SK-N-MC (cell line): ENCODE measurements around the gene C5AR2.
"Not testable (repeated sequence)": the region's sequence is repeated elsewhere in the genome, so short reads cannot be mapped to it uniquely, and the experiment has no call there.

ENCODE experiments used
- DNase-seq: peaks from one replicate; pipeline ENCODE4 v3.0.0-alpha.2; 2011; ENCODE audit warnings: low read depth, low spot score
- H3K27ac ChIP-seq: fragments of 200-600 bp; sonication (generic); 2 replicates; pipeline ENCODE4 v1.5.1; 2016; ENCODE audit warnings: mixed run types
- H3K36me3 ChIP-seq: fragments of 200-600 bp; sonication (generic); 2 replicates; pipeline ENCODE4 v1.6.1; 2017; ENCODE audit warnings: antibody characterized with exemption, low read length, mixed read lengths; ENCODE audit not compliant: insufficient read depth
- H3K4me3 ChIP-seq: fragments of 200-600 bp; sonication (generic); 2 replicates; pipeline ENCODE4 v1.5.1; 2016
- H3K9ac ChIP-seq: fragments of 200-600 bp; sonication (generic); 2 replicates; pipeline ENCODE4 v1.8.0; 2017; ENCODE audit warnings: mixed run types, mixed read lengths; ENCODE audit not compliant: insufficient read length
- H3K9me3 ChIP-seq: fragments of 200-600 bp; sonication (generic); 2 replicates; pipeline ENCODE4 v1.6.1; 2017; ENCODE audit warnings: low read depth, mild to moderate bottlenecking, antibody characterized with exemption, low read length, moderate library complexity, mixed read lengths
- EZH2 ChIP-seq: fragments of 200-600 bp; sonication (generic); IDR thresholded peaks from one replicate; pipeline ENCODE4 v1.6.1; 2017; ENCODE audit warnings: antibody characterized with exemption
- FOXP2 ChIP-seq: optimal IDR thresholded peaks from 2 replicates; pipeline ENCODE3; 2011; ENCODE audit warnings: mild to moderate bottlenecking, moderate library complexity; ENCODE audit not compliant: insufficient read depth; ENCODE audit errors: extremely low read length, control extremely low read depth
- POLR2AphosphoS5 ChIP-seq: IDR thresholded peaks from 2 replicates; pipeline ENCODE4 v1.6.1; 2012; ENCODE audit warnings: mild to moderate bottlenecking, low read depth, low read length, borderline replicate concordance

The C5AR2 gene

DNA sequence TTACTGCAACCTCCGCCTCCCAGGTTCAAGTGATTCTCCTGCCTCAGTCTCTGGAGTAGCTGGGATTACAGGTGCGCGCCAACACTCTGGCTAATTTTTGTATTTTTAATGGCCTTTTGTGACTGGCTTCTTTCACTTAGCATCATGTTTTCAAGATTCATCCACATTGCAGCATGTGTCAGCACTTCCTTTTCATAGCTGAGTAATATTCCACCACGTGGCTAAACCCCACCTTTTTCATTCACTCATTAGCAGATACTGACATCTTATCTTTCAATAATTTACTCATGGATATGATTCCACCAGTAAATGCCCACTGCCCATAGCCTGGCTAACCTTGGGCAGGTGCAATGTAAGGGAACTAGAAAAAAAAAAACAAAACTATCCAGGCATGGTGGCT is 15.5 kb upstream of the C5AR2 start:
- no peak for DNase-seq
- TF ChIP-seq FOXP2 = no peak
- TF ChIP-seq POLR2AphosphoS5 = no peak
- no peak for TF ChIP-seq EZH2
- H3K9ac ChIP-seq = no peak overlapping the region
- H3K9me3 ChIP-seq = no peaks in the 10 kb centered on the region
- H3K36me3 ChIP-seq = no peaks in the 10 kb centered on the region
- no peak overlapping the region for H3K4me3 ChIP-seq
- no peak overlapping the region for H3K27ac ChIP-seq

DNA sequence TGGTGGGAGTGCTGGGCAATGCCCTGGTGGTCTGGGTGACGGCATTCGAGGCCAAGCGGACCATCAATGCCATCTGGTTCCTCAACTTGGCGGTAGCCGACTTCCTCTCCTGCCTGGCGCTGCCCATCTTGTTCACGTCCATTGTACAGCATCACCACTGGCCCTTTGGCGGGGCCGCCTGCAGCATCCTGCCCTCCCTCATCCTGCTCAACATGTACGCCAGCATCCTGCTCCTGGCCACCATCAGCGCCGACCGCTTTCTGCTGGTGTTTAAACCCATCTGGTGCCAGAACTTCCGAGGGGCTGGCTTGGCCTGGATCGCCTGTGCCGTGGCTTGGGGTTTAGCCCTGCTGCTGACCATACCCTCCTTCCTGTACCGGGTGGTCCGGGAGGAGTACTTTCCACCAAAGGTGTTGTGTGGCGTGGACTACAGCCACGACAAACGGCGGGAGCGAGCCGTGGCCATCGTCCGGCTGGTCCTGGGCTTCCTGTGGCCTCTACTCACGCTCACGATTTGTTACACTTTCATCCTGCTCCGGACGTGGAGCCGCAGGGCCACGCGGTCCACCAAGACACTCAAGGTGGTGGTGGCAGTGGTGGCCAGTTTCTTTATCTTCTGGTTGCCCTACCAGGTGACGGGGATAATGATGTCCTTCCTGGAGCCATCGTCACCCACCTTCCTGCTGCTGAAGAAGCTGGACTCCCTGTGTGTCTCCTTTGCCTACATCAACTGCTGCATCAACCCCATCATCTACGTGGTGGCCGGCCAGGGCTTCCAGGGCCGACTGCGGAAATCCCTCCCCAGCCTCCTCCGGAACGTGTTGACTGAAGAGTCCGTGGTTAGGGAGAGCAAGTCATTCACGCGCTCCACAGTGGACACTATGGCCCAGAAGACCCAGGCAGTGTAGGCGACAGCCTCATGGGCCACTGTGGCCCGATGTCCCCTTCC is 11.8 kb upstream of the C5AR2 start:
- no peak overlapping the region for H3K4me3 ChIP-seq
- no peaks in the 10 kb centered on the region for H3K36me3 ChIP-seq
- DNase-seq = no peak
- no peak overlapping the region for H3K9ac ChIP-seq
- no peak overlapping the region for H3K27ac ChIP-seq
- no peaks in the 10 kb centered on the region for H3K9me3 ChIP-seq
- TF ChIP-seq POLR2AphosphoS5 (no peak), EZH2 (no peak), FOXP2 (no peak)

DNA sequence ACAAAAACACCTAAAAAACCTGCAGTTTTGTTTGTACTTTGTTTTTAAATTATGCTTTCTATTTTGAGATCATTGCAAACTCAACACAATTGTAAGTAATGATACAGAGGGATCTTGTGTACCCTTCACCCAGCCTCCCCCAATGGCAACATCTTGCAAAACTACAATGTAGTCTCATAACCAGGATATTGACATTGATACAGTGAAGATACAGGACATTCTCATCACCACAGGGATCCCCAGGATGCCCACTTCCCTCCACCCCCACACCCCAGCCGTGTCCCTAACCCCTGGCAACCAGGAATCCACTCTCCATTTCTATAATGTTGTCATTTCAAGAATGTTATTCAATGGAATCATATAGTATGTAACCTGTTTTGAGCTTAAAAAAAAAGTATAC is 10.3 kb upstream of the C5AR2 start:
- DNase-seq = no peak
- Histone ChIP-seq H3K27ac (no peak overlapping the region), H3K9ac (no peak overlapping the region), H3K4me3 (no peak overlapping the region), H3K36me3 (no peaks in the 10 kb centered on the region), H3K9me3 (no peaks in the 10 kb centered on the region)
- TF ChIP-seq FOXP2 (no peak), EZH2 (no peak), POLR2AphosphoS5 (no peak)

DNA sequence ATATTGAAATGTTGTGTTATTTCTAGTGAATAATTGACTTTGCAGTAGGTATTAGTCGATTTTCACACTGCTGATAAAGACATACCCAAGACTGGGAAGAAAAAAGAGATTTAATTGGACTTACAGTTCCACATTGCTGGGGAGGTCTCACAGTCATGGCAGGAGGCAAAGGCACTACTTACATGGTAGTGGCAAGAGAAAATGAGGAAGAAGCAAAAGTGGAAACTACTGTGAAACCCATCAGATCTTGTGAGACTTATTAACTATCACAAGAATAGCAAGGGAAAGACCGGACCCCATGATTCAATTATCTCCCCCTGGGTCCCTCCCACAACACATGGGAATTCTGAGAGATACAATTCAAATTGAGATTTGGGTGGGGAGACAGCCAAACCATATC is 9.9 kb upstream of the C5AR2 start:
- Histone ChIP-seq H3K9ac (no peak overlapping the region), H3K36me3 (no peaks in the 10 kb centered on the region), H3K27ac (no peak overlapping the region), H3K9me3 (no peaks in the 10 kb centered on the region), H3K4me3 (no peak overlapping the region)
- no peak for TF ChIP-seq POLR2AphosphoS5
- DNase-seq = no peak

DNA sequence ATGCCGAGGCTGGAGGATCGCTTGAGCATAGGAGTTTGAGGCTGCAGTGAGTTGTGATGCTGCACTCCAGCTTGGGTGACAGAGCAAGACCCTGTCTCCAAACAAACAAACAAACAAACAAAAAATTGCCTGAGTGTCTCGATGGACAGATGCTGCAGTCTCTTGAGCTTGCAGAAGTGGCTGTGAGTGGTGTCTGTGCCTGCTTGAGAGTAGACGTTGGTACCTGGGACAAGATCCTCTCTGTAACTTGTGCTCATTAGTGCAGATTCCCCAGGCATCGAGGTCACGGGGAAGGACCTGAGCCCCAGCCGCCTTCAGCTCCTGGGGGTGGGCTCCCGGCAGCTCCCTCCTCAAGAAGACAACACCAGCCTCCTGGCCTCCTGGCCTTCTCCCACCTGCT is 8.6 kb upstream of the C5AR2 start:
- no peak for DNase-seq
- Histone ChIP-seq H3K36me3 (no peaks in the 10 kb centered on the region), H3K4me3 (no peak overlapping the region), H3K9ac (no peak overlapping the region), H3K27ac (no peak overlapping the region), H3K9me3 (no peaks in the 10 kb centered on the region)
- no peak for TF ChIP-seq FOXP2
- TF ChIP-seq EZH2 = no peak
- no peak for TF ChIP-seq POLR2AphosphoS5

DNA sequence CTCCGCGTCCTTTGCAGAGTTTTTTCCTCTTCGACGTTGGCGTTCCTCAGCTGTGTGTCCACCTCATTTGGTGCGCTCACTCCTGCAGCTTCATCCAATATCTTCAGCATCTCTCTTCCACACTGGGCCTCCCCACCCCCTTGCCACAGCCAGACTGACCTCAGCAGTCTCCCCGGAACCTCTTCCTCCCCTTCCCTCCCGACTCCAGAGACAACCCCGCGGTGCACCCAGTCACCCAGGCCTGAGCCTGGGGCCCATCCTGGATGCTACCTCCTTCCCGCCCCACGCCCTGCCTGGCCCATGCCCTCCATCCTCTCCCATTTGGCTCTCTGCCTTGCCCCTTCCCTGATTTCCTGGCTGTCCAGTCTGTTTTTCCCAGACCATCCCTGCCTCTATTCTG is 8.1 kb upstream of the C5AR2 start:
- no peak overlapping the region for H3K4me3 ChIP-seq
- no peak for TF ChIP-seq EZH2
- TF ChIP-seq POLR2AphosphoS5 = no peak
- no peak for TF ChIP-seq FOXP2
- H3K36me3 ChIP-seq = no peaks in the 10 kb centered on the region

DNA sequence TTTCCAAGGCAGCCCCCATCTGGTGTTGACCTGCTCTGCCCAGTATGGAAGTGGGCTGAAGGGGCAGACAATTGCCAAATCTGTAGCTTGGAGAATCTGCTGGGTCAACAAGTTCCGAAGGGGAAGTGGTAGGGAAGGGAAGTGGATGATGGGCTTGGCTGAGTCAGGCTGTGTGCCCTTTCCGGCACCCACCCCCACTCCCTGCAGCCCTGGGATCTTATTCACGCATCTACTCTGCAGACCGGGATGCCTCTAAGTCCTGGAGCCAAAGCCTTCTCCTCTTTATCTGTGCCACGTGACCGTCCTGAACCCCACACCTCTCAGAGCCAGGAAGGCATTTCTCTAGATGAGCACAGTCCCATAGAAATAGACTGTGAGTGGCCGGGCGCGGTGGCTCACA is 7.5 kb upstream of the C5AR2 start:
- H3K4me3 ChIP-seq = no peak overlapping the region

More for the DNA sequence above, 8.1 kb upstream of the C5AR2 start:
- Histone ChIP-seq H3K27ac (no peak overlapping the region), H3K9ac (no peak overlapping the region), H3K9me3 (no peaks in the 10 kb centered on the region)
- DNase-seq = no peak

DNA sequence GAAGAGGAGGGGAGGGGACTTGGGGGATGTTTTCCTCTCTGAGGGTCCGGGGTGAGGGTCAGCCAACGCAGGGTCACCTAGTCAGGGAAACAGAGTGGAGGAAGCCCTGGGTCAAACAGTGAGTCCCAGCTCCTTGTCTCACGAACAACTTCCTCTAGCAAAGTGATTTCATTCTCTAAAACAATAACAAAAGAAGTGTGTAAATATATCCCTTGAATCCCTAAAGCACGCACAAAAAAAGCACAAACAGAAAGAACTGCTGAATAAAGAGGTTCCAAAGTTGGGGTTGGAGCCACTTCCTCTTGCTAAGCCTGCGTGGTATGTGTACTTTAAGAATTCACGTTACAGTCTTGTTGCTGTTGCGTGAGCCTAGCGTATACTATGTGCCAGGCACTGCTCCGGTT is 1.5 kb upstream of the C5AR2 start:
- no peaks in the 10 kb centered on the region for H3K9me3 ChIP-seq
- TF ChIP-seq POLR2AphosphoS5 = no peak
- TF ChIP-seq EZH2 = no peak
- no peak for TF ChIP-seq FOXP2
- no peaks in the 10 kb centered on the region for H3K36me3 ChIP-seq
- DNase-seq = no peak
- no peak overlapping the region for H3K4me3 ChIP-seq
- no peak overlapping the region for H3K9ac ChIP-seq
- H3K27ac ChIP-seq = no peak overlapping the region

More for the DNA sequence above, 7.5 kb upstream of the C5AR2 start:
- no peak for TF ChIP-seq EZH2
- no peak for TF ChIP-seq POLR2AphosphoS5
- no peak for TF ChIP-seq FOXP2
- DNase-seq = no peak
- no peaks in the 10 kb centered on the region for H3K9me3 ChIP-seq
- H3K36me3 ChIP-seq = no peaks in the 10 kb centered on the region
- H3K27ac ChIP-seq = no peak overlapping the region
- H3K9ac ChIP-seq = no peak overlapping the region

DNA sequence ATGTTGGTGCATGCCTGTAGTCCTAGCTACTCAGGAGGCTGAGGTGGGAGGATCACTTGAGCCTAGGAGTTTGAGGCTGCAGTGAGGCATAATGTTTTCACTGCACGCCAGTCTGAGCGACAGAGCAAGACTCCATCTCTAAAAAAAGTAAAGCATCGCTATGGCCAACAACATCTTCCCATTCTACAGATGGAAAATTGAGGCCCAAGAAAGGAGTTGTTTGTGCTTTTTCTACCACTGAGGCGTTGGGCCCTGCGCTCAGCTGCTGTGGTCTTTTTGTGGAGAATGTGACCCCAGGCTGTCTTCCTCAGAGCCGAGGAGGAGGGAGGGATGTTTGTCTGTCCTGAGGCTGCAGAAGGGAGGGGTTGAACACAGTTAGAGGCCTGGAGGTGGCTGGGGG is 485 bp upstream of the C5AR2 start:
- Histone ChIP-seq H3K27ac (no peak overlapping the region), H3K9me3 (no peaks in the 10 kb centered on the region), H3K36me3 (no peaks in the 10 kb centered on the region), H3K9ac (no peak overlapping the region), H3K4me3 (no peak overlapping the region)
- DNase-seq = no peak
- TF ChIP-seq EZH2 (no peak), FOXP2 (no peak), POLR2AphosphoS5 (no peak)

DNA sequence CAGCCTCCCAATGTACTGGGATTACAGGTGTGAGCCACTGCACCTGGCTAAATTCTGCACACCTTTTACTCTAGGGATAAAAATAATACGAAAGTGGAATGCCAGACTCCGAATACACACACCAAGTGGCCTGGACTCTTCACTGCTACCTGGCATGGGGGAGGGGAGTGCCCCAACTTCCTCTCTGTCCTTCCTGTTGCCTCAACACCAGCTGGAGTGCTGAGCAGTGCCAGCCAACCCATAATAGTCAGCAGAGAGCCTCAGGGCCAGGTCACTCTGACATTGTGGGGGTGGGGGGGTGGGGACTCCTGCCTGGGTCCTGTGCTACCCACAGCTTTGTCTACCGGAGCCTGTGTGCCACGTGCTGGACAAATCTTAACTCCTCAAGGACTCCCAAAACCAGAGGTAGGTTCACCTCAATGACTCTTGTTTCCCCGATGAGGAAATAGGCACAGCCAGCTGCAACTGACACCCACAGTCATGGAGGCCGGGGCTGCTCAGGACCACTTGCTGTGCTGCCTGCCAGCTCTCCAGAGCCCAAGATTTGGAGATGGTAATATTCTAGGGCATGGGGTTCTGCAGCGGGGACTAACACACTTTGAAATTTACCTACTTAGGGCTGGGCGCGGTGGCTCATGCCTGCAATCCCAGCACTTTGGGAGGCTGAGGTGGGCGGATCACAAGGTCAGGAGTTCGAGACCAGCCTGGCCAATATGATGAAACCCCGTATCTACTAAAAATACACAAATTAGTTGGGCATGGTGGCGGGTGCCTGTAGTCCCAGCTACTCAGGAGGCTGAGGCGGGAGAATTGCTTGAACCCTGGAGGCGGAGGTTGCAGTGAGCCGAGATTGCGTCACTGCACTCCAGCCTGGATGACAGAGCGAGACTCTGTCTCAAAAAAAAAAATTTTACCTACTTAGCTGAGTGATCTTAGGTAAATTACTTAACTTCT is 5.1 kb downstream of the C5AR2 start:
- H3K36me3 ChIP-seq, H3K27ac ChIP-seq, H3K9me3 ChIP-seq, DNase-seq, H3K4me3 ChIP-seq, H3K9ac ChIP-seq: not testable (repeated sequence)
